ENCODE data around the gene CXXC1. TPM values are rescaled to one million over a fixed set of nuclear protein-coding genes. Genes with fewer than 3 reads are reported as not detected.

The CXXC1 gene
- polyA plus RNA-seq, 1 donor (not counting 4 experiments of a cell fraction or from before 2014, with no cell fraction given), result 33.6 TPM

- no peaks in the 10 kb centered on the region for H3K9me3 ChIP-seq (ENCODE audit: control insufficient read depth, low read depth, low read length)
- FAIRE-seq, result no peak
- no peak overlapping the region for H3K9ac ChIP-seq (ENCODE audit: control insufficient read depth, extremely low read depth, insufficient read depth, low read length)
- TF ChIP-seq CTCF (optimal IDR thresholded peaks at IDR 0.05 in 1 of 3, IDR thresholded peaks at IDR 0.05 in 1 of 3, conservative IDR thresholded peaks at IDR 0.05 in 1 of 3; ENCODE audit: extremely low read depth in 1 of 3, insufficient read depth in 2 of 3, low read length in 3 of 3) (no peak), EZH2 (IDR thresholded peaks at IDR 0.05; ENCODE audit: low read length) (no peak)
- H3K27ac ChIP-seq (ENCODE audit: control insufficient read depth, insufficient read depth, low read length), result no peak overlapping the region
- dilution Hi-C loops (cut with MboI; ENCODE audit: extremely low pct_ligation_motif_present, low sequenced_read_pairs), result no loop called here
- peaks cover 5% of the 10 kb centered on the region for H3K27me3 ChIP-seq (ENCODE audit: control insufficient read depth, extremely low read depth, insufficient read depth, low read length)
- H3K79me2 ChIP-seq (ENCODE audit: control insufficient read depth, insufficient read depth, low read length), result no peaks in the 10 kb centered on the region
- no peak overlapping the region for H3K4me3 ChIP-seq (ENCODE audit: control insufficient read depth in 2 of 3, extremely low read depth in 1 of 3, insufficient read depth in 2 of 3, low read depth in 1 of 3, low read length in 3 of 3)
- H3K36me3 ChIP-seq (ENCODE audit: control insufficient read depth in 2 of 2, extremely low read depth in 1 of 2, insufficient read depth in 2 of 2, low read length in 2 of 2), result no peaks in the 10 kb centered on the region
- no peaks in the 10 kb centered on the region for H3K9me1 ChIP-seq (ENCODE audit: control insufficient read depth, extremely low read depth, insufficient read depth, low read length)
- no peaks in the 10 kb centered on the region for H4K20me1 ChIP-seq (ENCODE audit: control insufficient read depth, extremely low read depth, insufficient read depth, low read length)
- H2AFZ ChIP-seq (ENCODE audit: control insufficient read depth, low read length), result peak overlapping the region; percentile 41
- peak overlapping the region; percentile 99 for H3K4me2 ChIP-seq (ENCODE audit: control insufficient read depth, extremely low read depth, insufficient read depth, low read depth, low read length)
- no peak for DNase-seq (ENCODE audit: low read depth, low spot score)
- H3K4me1 ChIP-seq (ENCODE audit: control insufficient read depth, extremely low read depth, insufficient read depth, low read length), result peaks cover 14% of the 10 kb centered on the region
Measured at GRCh38 chr18:50306944-50307343, 19.5 kb upstream of the CXXC1 start.

GRCh38 chr18:50301074-50301473, 13.6 kb upstream of the CXXC1 start:
- H2AFZ ChIP-seq (ENCODE audit: control insufficient read depth, low read length), result no peak overlapping the region
- no peak for TF ChIP-seq CTCF (optimal IDR thresholded peaks at IDR 0.05 in 1 of 3, IDR thresholded peaks at IDR 0.05 in 1 of 3, conservative IDR thresholded peaks at IDR 0.05 in 1 of 3; ENCODE audit: extremely low read depth in 1 of 3, insufficient read depth in 2 of 3, low read length in 3 of 3)
- no peak for TF ChIP-seq EZH2 (IDR thresholded peaks at IDR 0.05; ENCODE audit: low read length)
- no peaks in the 10 kb centered on the region for H3K79me2 ChIP-seq (ENCODE audit: control insufficient read depth, insufficient read depth, low read length)
- H3K9me1 ChIP-seq (ENCODE audit: control insufficient read depth, extremely low read depth, insufficient read depth, low read length), result no peaks in the 10 kb centered on the region
- H3K27ac ChIP-seq (ENCODE audit: control insufficient read depth, insufficient read depth, low read length), result no peak overlapping the region
- FAIRE-seq, result no peak
- peaks cover 3% of the 10 kb centered on the region for H3K4me1 ChIP-seq (ENCODE audit: control insufficient read depth, extremely low read depth, insufficient read depth, low read length)
- H3K4me3 ChIP-seq (ENCODE audit: control insufficient read depth in 2 of 3, extremely low read depth in 1 of 3, insufficient read depth in 2 of 3, low read depth in 1 of 3, low read length in 3 of 3), result no peak overlapping the region
- no peak overlapping the region for H3K4me2 ChIP-seq (ENCODE audit: control insufficient read depth, extremely low read depth, insufficient read depth, low read depth, low read length)
- H4K20me1 ChIP-seq (ENCODE audit: control insufficient read depth, extremely low read depth, insufficient read depth, low read length), result no peaks in the 10 kb centered on the region
- dilution Hi-C loops (cut with MboI; ENCODE audit: extremely low pct_ligation_motif_present, low sequenced_read_pairs), result no loop called here
- H3K9ac ChIP-seq (ENCODE audit: control insufficient read depth, extremely low read depth, insufficient read depth, low read length), result no peak overlapping the region
- no peak for DNase-seq (ENCODE audit: low read depth, low spot score)
- no peaks in the 10 kb centered on the region for H3K36me3 ChIP-seq (ENCODE audit: control insufficient read depth in 2 of 2, extremely low read depth in 1 of 2, insufficient read depth in 2 of 2, low read length in 2 of 2)
- no peaks in the 10 kb centered on the region for H3K9me3 ChIP-seq (ENCODE audit: control insufficient read depth, low read depth, low read length)
- H3K27me3 ChIP-seq (ENCODE audit: control insufficient read depth, extremely low read depth, insufficient read depth, low read length), result peaks cover 5% of the 10 kb centered on the region

Measured in keratinocyte (primary cell).